Measurements from ENCODE around the gene VPS16.

VPS16 gene

GRCh38 chr20:2840138-2840966 is at the start of gene VPS16, which contains the start of gene PCED1A:
Gene VPS16, plus strand, starts transcription at chr20:2840745. Its CDS starts 30 bp downstream, at chr20:2840775.
Gene PCED1A, minus strand, starts transcription at chr20:2840655. Its CDS starts 743 bp downstream, at chr20:2839912.
- peak; percentile 79 for DNase-seq (ENCODE audit: low read depth, low spot score)

- DNase-seq (ENCODE audit: low read depth, low spot score), result no peak
Measured at GRCh38 chr20:2793471-2793870, 47.1 kb upstream of the VPS16 start.

GRCh38 chr20:2794202-2794748 is 46.3 kb upstream of the VPS16 start:
- no peak for DNase-seq (ENCODE audit: low read depth, low spot score)

GRCh38 chr20:2794866-2795447 is 45.6 kb upstream of the VPS16 start:
- no peak for DNase-seq (ENCODE audit: low read depth, low spot score)

- DNase-seq (ENCODE audit: low read depth, low spot score), result no peak
Measured at GRCh38 chr20:2795451-2795850, 45.1 kb upstream of the VPS16 start.

GRCh38 chr20:2796011-2796660 is 44.4 kb upstream of the VPS16 start:
- no peak for DNase-seq (ENCODE audit: low read depth, low spot score)

GRCh38 chr20:2797136-2797983 is 43.2 kb upstream of the VPS16 start:
- DNase-seq (ENCODE audit: low read depth, low spot score), result no peak

GRCh38 chr20:2798095-2798805 is 42.3 kb upstream of the VPS16 start:
- no peak for DNase-seq (ENCODE audit: low read depth, low spot score)

- DNase-seq (ENCODE audit: low read depth, low spot score), result no peak
Measured at GRCh38 chr20:2798814-2799213, 41.7 kb upstream of the VPS16 start.

GRCh38 chr20:2799271-2799670 is 41.3 kb upstream of the VPS16 start:
- no peak for DNase-seq (ENCODE audit: low read depth, low spot score)

GRCh38 chr20:2799688-2800520 is 40.6 kb upstream of the VPS16 start:
- no peak for DNase-seq (ENCODE audit: low read depth, low spot score)

- DNase-seq (ENCODE audit: low read depth, low spot score), result no peak
Measured at GRCh38 chr20:2800521-2801285, 39.8 kb upstream of the VPS16 start, which contains the start of gene CPXM1. Gene CPXM1, minus strand, starts transcription at chr20:2800627. Its CDS starts 55 bp downstream, at chr20:2800572.

GRCh38 chr20:2801286-2801728 is 39.2 kb upstream of the VPS16 start:
- no peak for DNase-seq (ENCODE audit: low read depth, low spot score)

GRCh38 chr20:2804041-2804828 is 36.3 kb upstream of the VPS16 start:
- DNase-seq (ENCODE audit: low read depth, low spot score), result no peak

- DNase-seq (ENCODE audit: low read depth, low spot score), result no peak
Measured at GRCh38 chr20:2804852-2805688, 35.5 kb upstream of the VPS16 start.

- DNase-seq (ENCODE audit: low read depth, low spot score), result no peak
Measured at GRCh38 chr20:2805689-2806350, 34.7 kb upstream of the VPS16 start.

GRCh38 chr20:2806351-2806701 is 34.2 kb upstream of the VPS16 start:
- no peak for DNase-seq (ENCODE audit: low read depth, low spot score)
